HEK293 (cell line): ENCODE results near the gene NEU1.
A peak's percentile ranks its signal among the peaks of the same experiment; 100 is the strongest.

Experiments
- GLIS2 ChIP-seq: fragments of 450-650 bp; formaldehyde crosslinking; IDR thresholded peaks from 2 replicates; pipeline ENCODE4 v1.5.1; 2016; ENCODE audit warnings: missing biosample characterization, missing genetic modification characterization
- HIC1 ChIP-seq: fragments of 450-650 bp; formaldehyde crosslinking; IDR thresholded peaks from 2 replicates; pipeline ENCODE4 v1.5.1; 2016; ENCODE audit warnings: missing biosample characterization, missing genetic modification characterization
- HOXC10 ChIP-seq: sonication (generic); formaldehyde crosslinking; IDR thresholded peaks from 2 replicates; pipeline ENCODE4 v1.8.1; 2023; ENCODE audit warnings: mild to moderate bottlenecking, missing genetic modification reagents
- HOXD13 ChIP-seq: sonication (generic); formaldehyde crosslinking; IDR thresholded peaks from 2 replicates; pipeline ENCODE4 v1.8.0; 2022; ENCODE audit warnings: missing genetic modification reagents, borderline replicate concordance
- KLF17 ChIP-seq: fragments of 450-650 bp; formaldehyde crosslinking; IDR thresholded peaks from 2 replicates; pipeline ENCODE4 v1.5.1; 2016; ENCODE audit warnings: missing biosample characterization, missing genetic modification characterization
- KLF7 ChIP-seq: fragments of 450-650 bp; formaldehyde crosslinking; IDR thresholded peaks from 2 replicates; pipeline ENCODE4 v1.5.1; 2016; ENCODE audit warnings: missing biosample characterization, missing genetic modification characterization, borderline replicate concordance
- KLF9 ChIP-seq: fragments of 450-650 bp; formaldehyde crosslinking; IDR thresholded peaks from 2 replicates; pipeline ENCODE4 v1.5.1; 2016; ENCODE audit warnings: missing biosample characterization, missing genetic modification characterization, low read depth
- PRDM1 ChIP-seq: fragments of 450-650 bp; formaldehyde crosslinking; IDR thresholded peaks from 2 replicates; pipeline ENCODE4; 2016; ENCODE audit warnings: missing biosample characterization, missing genetic modification characterization
- RBAK ChIP-seq: fragments of 450-650 bp; formaldehyde crosslinking; IDR thresholded peaks from 2 replicates; pipeline ENCODE4 v1.5.1; 2016; ENCODE audit warnings: missing biosample characterization, missing genetic modification characterization
- REPIN1 ChIP-seq: fragments of 450-650 bp; formaldehyde crosslinking; IDR thresholded peaks from 2 replicates; pipeline ENCODE4 v1.5.1; 2017; ENCODE audit warnings: missing biosample characterization, missing genetic modification characterization, low read depth
- SP2 ChIP-seq: fragments of 450-650 bp; formaldehyde crosslinking; IDR thresholded peaks from 2 replicates; pipeline ENCODE4 v1.5.1; 2016; ENCODE audit warnings: missing biosample characterization, missing genetic modification characterization
- SP7 ChIP-seq: fragments of 450-650 bp; formaldehyde crosslinking; IDR thresholded peaks from 2 replicates; pipeline ENCODE4 v1.5.1; 2016; ENCODE audit warnings: missing biosample characterization, missing genetic modification characterization
- ZBTB21 ChIP-seq: fragments of 450-650 bp; formaldehyde crosslinking; IDR thresholded peaks from 2 replicates; pipeline ENCODE4 v1.5.1; 2017; ENCODE audit warnings: missing biosample characterization, missing genetic modification characterization
- ZFHX2 ChIP-seq: fragments of 450-650 bp; formaldehyde crosslinking; conservative IDR thresholded peaks from 2 replicates; pipeline ENCODE4 v1.5.1; 2016; ENCODE audit warnings: missing biosample characterization, missing genetic modification characterization
- ZNF169 ChIP-seq: fragments of 450-650 bp; formaldehyde crosslinking; IDR thresholded peaks from 2 replicates; pipeline ENCODE4 v1.5.1; 2016; ENCODE audit warnings: missing biosample characterization, missing genetic modification characterization
- ZNF223 ChIP-seq: fragments of 450-650 bp; formaldehyde crosslinking; IDR thresholded peaks from 2 replicates; pipeline ENCODE4 v1.5.1; 2016; ENCODE audit warnings: missing biosample characterization, missing genetic modification characterization
- ZNF302 ChIP-seq: fragments of 450-650 bp; formaldehyde crosslinking; IDR thresholded peaks from 2 replicates; pipeline ENCODE4 v1.5.1; 2016; ENCODE audit warnings: missing biosample characterization, missing genetic modification characterization, low read depth
- ZNF335 ChIP-seq: fragments of 450-650 bp; formaldehyde crosslinking; conservative IDR thresholded peaks from 2 replicates; pipeline ENCODE4 v1.5.1; 2016; ENCODE audit warnings: missing biosample characterization, missing genetic modification characterization
- ZNF391 ChIP-seq: fragments of 450-650 bp; formaldehyde crosslinking; IDR thresholded peaks from 2 replicates; pipeline ENCODE4 v1.5.1; 2016; ENCODE audit warnings: low read depth, missing biosample characterization, missing genetic modification characterization, borderline replicate concordance
- ZNF394 ChIP-seq: fragments of 450-650 bp; formaldehyde crosslinking; IDR thresholded peaks from 2 replicates; pipeline ENCODE4 v1.5.1; 2016; ENCODE audit warnings: missing biosample characterization, missing genetic modification characterization, mild to moderate bottlenecking, moderate library complexity, borderline replicate concordance
- ZNF433 ChIP-seq: fragments of 450-650 bp; formaldehyde crosslinking; IDR thresholded peaks from 2 replicates; pipeline ENCODE4 v1.5.1; 2016; ENCODE audit warnings: missing biosample characterization, missing genetic modification characterization, low read depth
- ZNF521 ChIP-seq: fragments of 450-650 bp; formaldehyde crosslinking; IDR thresholded peaks from 2 replicates; pipeline ENCODE4 v1.5.1; 2017; ENCODE audit warnings: missing biosample characterization, mild to moderate bottlenecking, missing genetic modification characterization
- ZNF548 ChIP-seq: fragments of 450-650 bp; formaldehyde crosslinking; IDR thresholded peaks from 2 replicates; pipeline ENCODE4 v1.5.1; 2016; ENCODE audit warnings: missing biosample characterization, missing genetic modification characterization
- ZNF555 ChIP-seq: fragments of 450-650 bp; formaldehyde crosslinking; conservative IDR thresholded peaks from 2 replicates; pipeline ENCODE4 v1.5.1; 2017; ENCODE audit warnings: missing biosample characterization, mild to moderate bottlenecking, missing genetic modification characterization, inconsistent platforms
- ZNF558 ChIP-seq: fragments of 450-650 bp; formaldehyde crosslinking; IDR thresholded peaks from 2 replicates; pipeline ENCODE4 v1.5.1; 2016; ENCODE audit warnings: missing biosample characterization, missing genetic modification characterization
- ZNF580 ChIP-seq: fragments of 450-650 bp; formaldehyde crosslinking; IDR thresholded peaks from 2 replicates; pipeline ENCODE4 v1.5.1; 2016; ENCODE audit warnings: missing biosample characterization, missing genetic modification characterization
- ZNF585B ChIP-seq: fragments of 450-650 bp; formaldehyde crosslinking; IDR thresholded peaks from 2 replicates; pipeline ENCODE4 v1.5.1; 2016; ENCODE audit warnings: missing biosample characterization, missing genetic modification characterization
- ZNF596 ChIP-seq: fragments of 450-650 bp; IDR thresholded peaks from 2 replicates; pipeline ENCODE4 v1.5.0; 2018; ENCODE audit warnings: missing biosample characterization, mild to moderate bottlenecking, missing genetic modification characterization, moderate library complexity
- ZNF624 ChIP-seq: fragments of 450-650 bp; formaldehyde crosslinking; IDR thresholded peaks from 2 replicates; pipeline ENCODE4 v1.5.1; 2017; ENCODE audit warnings: missing biosample characterization, missing genetic modification characterization
- ZNF626 ChIP-seq: fragments of 450-650 bp; sonication (Bioruptor Pico); formaldehyde crosslinking; IDR thresholded peaks from 2 replicates; pipeline ENCODE4 v1.5.1; 2018; ENCODE audit warnings: missing biosample characterization, missing genetic modification characterization, inconsistent platforms
- ZNF645 ChIP-seq: fragments of 450-650 bp; formaldehyde crosslinking; IDR thresholded peaks from 2 replicates; pipeline ENCODE4; 2016; ENCODE audit warnings: missing biosample characterization, missing genetic modification characterization
- ZNF658 ChIP-seq: fragments of 450-650 bp; formaldehyde crosslinking; IDR thresholded peaks from 2 replicates; pipeline ENCODE4; 2016; ENCODE audit warnings: missing biosample characterization, missing genetic modification characterization
- ZNF664 ChIP-seq: fragments of 450-650 bp; formaldehyde crosslinking; IDR thresholded peaks from 2 replicates; pipeline ENCODE4 v1.5.1; 2016; ENCODE audit warnings: missing biosample characterization, missing genetic modification characterization
- ZNF692 ChIP-seq: fragments of 450-650 bp; formaldehyde crosslinking; IDR thresholded peaks from 2 replicates; pipeline ENCODE4 v1.5.1; 2016; ENCODE audit warnings: missing biosample characterization, missing genetic modification characterization
- ZNF776 ChIP-seq: fragments of 450-650 bp; formaldehyde crosslinking; IDR thresholded peaks from 2 replicates; pipeline ENCODE4 v1.5.0; 2017; ENCODE audit warnings: missing biosample characterization, missing genetic modification characterization, borderline replicate concordance
- ZNF777 ChIP-seq: fragments of 450-650 bp; formaldehyde crosslinking; IDR thresholded peaks from 2 replicates; pipeline ENCODE4 v1.5.1; 2017; ENCODE audit warnings: missing biosample characterization, missing genetic modification characterization, borderline replicate concordance
- ZNF791 ChIP-seq: fragments of 450-650 bp; formaldehyde crosslinking; IDR thresholded peaks from 2 replicates; pipeline ENCODE4 v1.5.1; 2016; ENCODE audit warnings: missing biosample characterization, missing genetic modification characterization
- ZSCAN23 ChIP-seq: fragments of 450-650 bp; formaldehyde crosslinking; IDR thresholded peaks from 2 replicates; pipeline ENCODE4 v1.5.1; 2016; ENCODE audit warnings: missing biosample characterization, missing genetic modification characterization

Gene NEU1

GRCh38 chr6:31826793-31827285 lies 35.8 kb downstream of the NEU1 start (continued):
- TF ChIP-seq ZNF776 (tag by site-specific recombination) (no peak), ZNF624 (no peak), ZNF658 (tag by site-specific recombination) (no peak), ZNF223 (tag by site-specific recombination) (no peak), HOXC10 (CRISPR knock-in tag) (no peak), SP2 (tag by site-specific recombination) (no peak), ZNF302 (tag by site-specific recombination) (no peak), ZNF596 (no peak), HOXD13 (CRISPR knock-in tag) (no peak), ZNF335 (peak; percentile 100), KLF9 (tag by site-specific recombination) (0 out of 2 replicates have a peak, but pooled peaks have one; percentile 5), ZFHX2 (tag by site-specific recombination) (no peak), ZNF626 (tag by site-specific recombination) (no peak), GLIS2 (tag by site-specific recombination) (0 out of 2 replicates have a peak, but pooled peaks have one; percentile 9), ZNF585B (tag by site-specific recombination) (no peak), ZBTB21 (tag by site-specific recombination) (no peak), ZNF169 (tag by site-specific recombination) (no peak), ZNF521 (tag by site-specific recombination) (no peak), REPIN1 (tag by site-specific recombination) (no peak), ZNF555 (no peak), ZNF433 (no peak), ZNF391 (peak; percentile 41; the same call in 1 of the 2 replicates), PRDM1 (tag by site-specific recombination) (no peak), ZNF664 (no peak), ZNF645 (tag by site-specific recombination) (no peak), KLF17 (tag by site-specific recombination) (peak; percentile 81; the same call in 1 of the 2 replicates), KLF7 (tag by site-specific recombination) (peak; percentile 79), HIC1 (no peak), ZNF558 (tag by site-specific recombination) (0 out of 2 replicates have a peak, but pooled peaks have one; percentile 23), SP7 (peak; percentile 45), RBAK (no peak), ZNF692 (peak; percentile 86), ZNF548 (no peak), ZNF580 (tag by site-specific recombination) (peak; percentile 85), ZNF777 (no peak), ZNF791 (tag by site-specific recombination) (no peak), ZSCAN23 (tag by site-specific recombination) (no peak), ZNF394 (tag by site-specific recombination) (peak; percentile 52; the same call in 1 of the 2 replicates)
